ENCODE results near the gene KLF13.

Gene KLF13
- long read RNA-seq, partial matches to known transcripts = 1 of 4 reads
- long read RNA-seq, other reads (novel, unspliced or antisense) = 3 of 4 reads

DNA sequence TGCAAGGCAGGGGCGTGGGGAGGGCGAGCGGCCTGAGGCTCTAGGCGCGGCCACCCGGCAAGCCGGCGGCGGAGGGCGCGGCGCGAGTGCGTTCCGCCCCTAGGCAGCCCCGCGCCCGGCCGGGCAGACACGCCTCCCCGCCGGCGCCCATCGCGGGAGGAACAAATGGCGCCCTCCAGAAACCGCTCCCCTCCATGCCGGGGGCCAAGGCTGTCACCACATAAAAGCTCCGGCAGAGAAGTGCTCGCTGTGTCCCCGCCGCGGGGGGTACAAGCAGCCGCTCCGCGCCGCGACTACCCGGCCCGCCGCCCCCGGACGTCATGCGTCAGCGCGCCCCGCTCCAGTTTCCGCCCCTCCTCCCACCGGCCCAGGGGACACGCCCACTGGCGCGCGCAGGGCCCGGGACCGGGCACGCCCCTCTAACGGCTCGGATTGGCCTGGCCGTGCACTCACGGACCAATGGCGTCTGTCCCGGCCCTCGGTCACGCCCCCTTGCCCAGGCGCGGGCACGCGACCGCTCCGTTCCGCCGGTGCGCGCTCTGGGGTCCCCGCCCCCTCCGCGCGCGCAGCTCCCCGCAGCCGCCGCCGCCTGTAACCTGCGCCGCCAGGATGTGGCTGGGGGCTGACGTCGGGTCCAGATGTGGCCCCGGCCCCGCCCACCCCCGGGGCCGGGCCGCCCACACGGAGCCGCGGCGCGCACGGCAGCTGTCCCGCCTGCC lies at the start of gene KLF13:
Gene KLF13 (plus strand): TSS at position 680 of the 719 bp plus-strand sequence. CDS start 378 bp downstream, outside the sequence.
- Histone ChIP-seq H3K4me3 (replicated peaks; ENCODE audit: insufficient read depth, low read length) (peak within 1 kb of the TSS; percentile 79), H3K27me3 (ENCODE audit: insufficient read depth, poor library complexity, severe bottlenecking) (no peaks in the 10 kb centered on the region), H3K27ac (replicated peaks) (peak within 1 kb of the TSS; percentile 91)
- DNase-seq (ENCODE audit: low read depth in 1 of 2, low spot score in 1 of 2) = peak; percentile 95 to 97
- TF ChIP-seq, protein P1, sequence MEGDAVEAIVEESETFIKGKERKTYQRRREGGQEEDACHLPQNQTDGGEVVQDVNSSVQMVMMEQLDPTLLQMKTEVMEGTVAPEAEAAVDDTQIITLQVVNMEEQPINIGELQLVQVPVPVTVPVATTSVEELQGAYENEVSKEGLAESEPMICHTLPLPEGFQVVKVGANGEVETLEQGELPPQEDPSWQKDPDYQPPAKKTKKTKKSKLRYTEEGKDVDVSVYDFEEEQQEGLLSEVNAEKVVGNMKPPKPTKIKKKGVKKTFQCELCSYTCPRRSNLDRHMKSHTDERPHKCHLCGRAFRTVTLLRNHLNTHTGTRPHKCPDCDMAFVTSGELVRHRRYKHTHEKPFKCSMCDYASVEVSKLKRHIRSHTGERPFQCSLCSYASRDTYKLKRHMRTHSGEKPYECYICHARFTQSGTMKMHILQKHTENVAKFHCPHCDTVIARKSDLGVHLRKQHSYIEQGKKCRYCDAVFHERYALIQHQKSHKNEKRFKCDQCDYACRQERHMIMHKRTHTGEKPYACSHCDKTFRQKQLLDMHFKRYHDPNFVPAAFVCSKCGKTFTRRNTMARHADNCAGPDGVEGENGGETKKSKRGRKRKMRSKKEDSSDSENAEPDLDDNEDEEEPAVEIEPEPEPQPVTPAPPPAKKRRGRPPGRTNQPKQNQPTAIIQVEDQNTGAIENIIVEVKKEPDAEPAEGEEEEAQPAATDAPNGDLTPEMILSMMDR (IDR thresholded peaks at IDR 0.05; ENCODE audit: insufficient read depth, low read length) = no peak
- TF ChIP-seq POLR2AphosphoS5 (IDR thresholded peaks at IDR 0.05; ENCODE audit: low read depth) = no peak; the same call in 1 of the 2 replicates
- no peak for TF ChIP-seq SPI1 (IDR thresholded peaks at IDR 0.05; ENCODE audit: borderline replicate concordance, low read depth)
- peak; percentile 61 for TF ChIP-seq GABPA (IDR thresholded peaks at IDR 0.05; ENCODE audit: low read depth)
- TF ChIP-seq, protein P2, sequence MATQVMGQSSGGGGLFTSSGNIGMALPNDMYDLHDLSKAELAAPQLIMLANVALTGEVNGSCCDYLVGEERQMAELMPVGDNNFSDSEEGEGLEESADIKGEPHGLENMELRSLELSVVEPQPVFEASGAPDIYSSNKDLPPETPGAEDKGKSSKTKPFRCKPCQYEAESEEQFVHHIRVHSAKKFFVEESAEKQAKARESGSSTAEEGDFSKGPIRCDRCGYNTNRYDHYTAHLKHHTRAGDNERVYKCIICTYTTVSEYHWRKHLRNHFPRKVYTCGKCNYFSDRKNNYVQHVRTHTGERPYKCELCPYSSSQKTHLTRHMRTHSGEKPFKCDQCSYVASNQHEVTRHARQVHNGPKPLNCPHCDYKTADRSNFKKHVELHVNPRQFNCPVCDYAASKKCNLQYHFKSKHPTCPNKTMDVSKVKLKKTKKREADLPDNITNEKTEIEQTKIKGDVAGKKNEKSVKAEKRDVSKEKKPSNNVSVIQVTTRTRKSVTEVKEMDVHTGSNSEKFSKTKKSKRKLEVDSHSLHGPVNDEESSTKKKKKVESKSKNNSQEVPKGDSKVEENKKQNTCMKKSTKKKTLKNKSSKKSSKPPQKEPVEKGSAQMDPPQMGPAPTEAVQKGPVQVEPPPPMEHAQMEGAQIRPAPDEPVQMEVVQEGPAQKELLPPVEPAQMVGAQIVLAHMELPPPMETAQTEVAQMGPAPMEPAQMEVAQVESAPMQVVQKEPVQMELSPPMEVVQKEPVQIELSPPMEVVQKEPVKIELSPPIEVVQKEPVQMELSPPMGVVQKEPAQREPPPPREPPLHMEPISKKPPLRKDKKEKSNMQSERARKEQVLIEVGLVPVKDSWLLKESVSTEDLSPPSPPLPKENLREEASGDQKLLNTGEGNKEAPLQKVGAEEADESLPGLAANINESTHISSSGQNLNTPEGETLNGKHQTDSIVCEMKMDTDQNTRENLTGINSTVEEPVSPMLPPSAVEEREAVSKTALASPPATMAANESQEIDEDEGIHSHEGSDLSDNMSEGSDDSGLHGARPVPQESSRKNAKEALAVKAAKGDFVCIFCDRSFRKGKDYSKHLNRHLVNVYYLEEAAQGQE (IDR thresholded peaks at IDR 0.05; ENCODE audit: insufficient replicate concordance, low read depth) = no peak

DNA sequence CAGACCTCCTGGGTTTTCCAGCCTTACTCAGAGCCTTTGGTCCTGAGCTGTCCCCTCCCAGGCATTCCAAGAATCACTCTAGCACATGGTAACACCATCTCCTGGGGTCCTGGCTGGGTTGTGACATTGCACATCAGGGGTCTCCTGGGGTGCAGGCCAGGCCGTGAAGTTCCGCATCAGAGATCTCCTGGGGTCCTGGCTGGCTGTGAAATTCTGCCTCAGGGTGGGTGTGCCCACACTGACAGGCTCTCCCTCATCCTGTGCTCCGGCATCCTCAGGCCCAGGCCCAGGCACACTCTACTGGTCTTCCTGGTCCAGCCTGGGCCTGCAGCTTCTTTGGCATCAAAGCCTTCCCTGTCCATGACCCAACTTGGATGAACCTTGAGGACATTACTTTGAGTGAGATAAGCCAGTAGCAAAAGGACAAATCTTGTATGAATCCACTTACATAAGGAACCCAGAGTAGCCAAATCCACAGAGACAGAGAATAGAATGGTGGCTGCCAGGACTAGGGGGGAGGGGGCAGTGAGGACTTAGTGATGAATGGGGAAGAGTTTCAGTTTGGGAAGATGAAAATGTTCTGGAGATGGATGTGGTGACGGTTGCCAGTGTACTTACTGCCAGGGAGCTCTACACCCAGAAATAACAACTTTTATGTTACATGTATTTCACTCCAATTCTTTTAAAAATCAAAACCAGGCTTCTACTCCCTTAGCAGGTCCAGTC lies 49.1 kb upstream of the KLF13 start:
- TF ChIP-seq POLR2AphosphoS5 (IDR thresholded peaks at IDR 0.05; ENCODE audit: low read depth) = no peak
- no peak for TF ChIP-seq GABPA (IDR thresholded peaks at IDR 0.05; ENCODE audit: low read depth)
- no peak for TF ChIP-seq SPI1 (IDR thresholded peaks at IDR 0.05; ENCODE audit: borderline replicate concordance, low read depth)
- TF ChIP-seq, protein P2 (IDR thresholded peaks at IDR 0.05; ENCODE audit: insufficient replicate concordance, low read depth) = no peak
- TF ChIP-seq, protein P1 (IDR thresholded peaks at IDR 0.05; ENCODE audit: insufficient read depth, low read length) = no peak
- Histone ChIP-seq H3K27me3 (ENCODE audit: insufficient read depth, poor library complexity, severe bottlenecking) (no peaks in the 10 kb centered on the region), H3K27ac (replicated peaks) (no peak overlapping the region), H3K4me3 (replicated peaks; ENCODE audit: insufficient read depth, low read length) (no peak overlapping the region)
- no peak for DNase-seq (ENCODE audit: low read depth in 1 of 2, low spot score in 1 of 2)

DNA sequence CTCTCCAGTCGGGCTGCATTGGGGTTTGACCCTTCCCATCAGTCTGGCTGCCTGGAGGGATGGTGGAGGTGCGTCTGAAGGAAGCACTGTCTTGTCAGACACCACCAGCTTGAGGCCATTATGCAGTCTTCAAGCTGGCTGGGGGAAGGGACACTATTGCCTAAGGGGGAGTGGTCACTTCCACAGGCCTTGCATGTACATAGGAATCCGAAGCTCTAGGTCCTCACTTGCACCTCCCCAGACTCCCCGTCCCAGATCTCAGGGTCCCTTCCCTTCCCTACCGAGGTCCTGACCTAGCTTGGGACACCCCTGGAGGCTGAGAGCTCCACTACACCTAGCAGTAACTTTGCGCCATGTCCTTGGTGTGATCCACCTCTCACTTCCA lies 48.6 kb upstream of the KLF13 start:
- Histone ChIP-seq H3K4me3 (replicated peaks; ENCODE audit: insufficient read depth, low read length) (no peak overlapping the region), H3K27me3 (ENCODE audit: insufficient read depth, poor library complexity, severe bottlenecking) (no peaks in the 10 kb centered on the region), H3K27ac (replicated peaks) (no peak overlapping the region)
- DNase-seq (ENCODE audit: low read depth in 1 of 2, low spot score in 1 of 2) = no peak
- TF ChIP-seq, protein P1 (IDR thresholded peaks at IDR 0.05; ENCODE audit: insufficient read depth, low read length) = no peak
- no peak for TF ChIP-seq SPI1 (IDR thresholded peaks at IDR 0.05; ENCODE audit: borderline replicate concordance, low read depth)
- TF ChIP-seq GABPA (IDR thresholded peaks at IDR 0.05; ENCODE audit: low read depth) = no peak
- TF ChIP-seq, protein P2 (IDR thresholded peaks at IDR 0.05; ENCODE audit: insufficient replicate concordance, low read depth) = no peak
- TF ChIP-seq POLR2AphosphoS5 (IDR thresholded peaks at IDR 0.05; ENCODE audit: low read depth) = no peak

Measured in HL-60 (cell line).